DMS153 treated with DMSO at 0.1 percent for 48 hours (cell line): Measurements from ENCODE around the gene FAM240A.
"Not testable (repeated sequence)": the region's sequence is repeated elsewhere in the genome, so short reads cannot be mapped to it uniquely, and the experiment has no call there.

Source experiments
- DNase-seq: peaks from one replicate; lab custom pipeline; 2025; ENCODE audit not compliant: unreplicated experiment; lab: John Stamatoyannopoulos, UW

The FAM240A gene

DNA sequence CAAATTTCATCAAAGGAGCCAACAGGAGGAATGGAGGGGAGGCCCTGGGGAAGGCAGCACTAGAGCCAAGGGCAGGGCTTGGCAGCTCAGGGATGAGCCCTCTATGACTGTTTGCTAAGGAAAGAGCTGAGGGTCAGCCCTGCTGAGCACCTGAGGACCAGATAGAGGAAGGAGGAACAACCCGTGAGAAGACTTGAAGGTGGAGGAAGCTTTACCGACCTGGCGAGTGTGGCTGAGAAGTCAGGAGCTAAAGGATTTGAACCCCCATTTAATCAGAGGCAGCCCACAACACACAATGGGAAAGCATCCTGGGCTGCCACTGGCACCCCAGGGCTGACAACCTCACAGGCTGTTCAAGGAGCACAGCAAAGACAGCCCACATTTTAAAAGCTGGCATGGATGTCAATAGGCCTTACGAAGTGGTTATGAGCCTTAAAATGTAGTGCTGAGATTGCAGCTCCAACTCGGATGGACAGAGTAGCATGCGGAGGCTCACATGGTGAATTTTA lies 25.5 kb upstream of the FAM240A start:
- no peak for DNase-seq

DNA sequence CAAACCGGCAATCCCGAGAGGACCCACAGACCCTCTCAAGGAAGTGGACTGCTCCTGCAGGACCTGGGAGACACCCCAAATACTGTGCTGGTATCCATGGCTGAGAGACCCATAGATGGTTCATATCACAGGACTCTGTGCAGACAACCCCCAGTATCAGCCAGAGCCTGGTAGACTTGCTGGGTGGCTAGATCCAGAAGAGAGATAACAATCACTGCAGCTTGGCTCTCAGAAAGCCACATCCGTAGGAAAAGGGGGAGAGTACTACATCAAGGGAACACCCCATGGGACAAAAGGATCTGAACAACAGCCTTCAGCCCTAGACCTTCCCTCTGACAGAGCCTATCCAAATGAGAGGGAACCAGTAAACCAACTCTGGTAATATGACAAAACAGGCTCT lies 25.1 kb upstream of the FAM240A start:
- not testable (repeated sequence) for DNase-seq

DNA sequence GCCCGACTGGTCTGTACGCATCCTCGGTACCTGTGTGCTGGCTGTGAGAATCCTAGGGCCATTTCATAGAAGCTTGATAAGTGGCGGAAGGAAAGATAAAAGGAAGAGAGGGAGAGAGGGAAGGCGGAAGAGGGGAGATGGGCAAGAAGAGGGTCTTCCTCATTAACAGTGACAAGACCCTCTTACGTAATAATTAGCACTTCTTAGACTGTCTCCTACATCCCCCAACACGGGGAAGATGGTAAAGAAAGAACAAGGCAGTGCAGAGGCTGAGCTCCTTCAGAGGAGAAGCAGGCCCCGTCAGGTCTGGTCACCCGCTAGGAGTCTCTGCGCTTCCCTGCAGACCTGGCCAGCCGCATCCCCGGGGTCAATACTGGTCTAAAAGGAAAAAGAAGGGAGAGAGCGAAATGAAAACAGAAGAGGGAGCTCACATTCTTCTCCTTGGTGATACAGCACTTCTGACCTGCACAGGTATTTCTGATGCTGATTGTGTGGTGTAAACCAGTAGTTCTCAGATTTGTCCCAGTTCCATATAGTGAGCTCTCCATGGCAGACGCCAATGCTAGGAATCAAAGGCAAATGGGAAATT lies 19.0 kb upstream of the FAM240A start:
- no peak for DNase-seq

DNA sequence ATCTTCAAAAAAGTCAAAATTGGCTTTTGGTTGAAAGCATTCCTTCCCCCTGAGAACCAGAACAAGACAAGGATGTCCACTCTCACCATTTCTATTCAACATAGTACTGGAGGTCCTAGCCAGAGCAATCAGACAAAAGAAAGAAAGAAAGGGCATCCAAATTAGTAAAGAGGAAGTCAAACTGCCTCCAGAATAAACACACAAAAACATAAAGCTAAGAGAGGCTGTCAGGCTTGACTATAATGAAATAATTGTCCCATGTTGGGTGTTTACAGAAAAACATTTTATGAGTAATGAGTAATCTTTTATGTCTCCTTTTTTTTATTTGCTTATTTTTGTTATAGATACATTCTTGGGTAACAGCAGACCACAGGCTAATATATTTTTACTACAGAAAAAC lies 18.3 kb upstream of the FAM240A start:
- no peak for DNase-seq

DNA sequence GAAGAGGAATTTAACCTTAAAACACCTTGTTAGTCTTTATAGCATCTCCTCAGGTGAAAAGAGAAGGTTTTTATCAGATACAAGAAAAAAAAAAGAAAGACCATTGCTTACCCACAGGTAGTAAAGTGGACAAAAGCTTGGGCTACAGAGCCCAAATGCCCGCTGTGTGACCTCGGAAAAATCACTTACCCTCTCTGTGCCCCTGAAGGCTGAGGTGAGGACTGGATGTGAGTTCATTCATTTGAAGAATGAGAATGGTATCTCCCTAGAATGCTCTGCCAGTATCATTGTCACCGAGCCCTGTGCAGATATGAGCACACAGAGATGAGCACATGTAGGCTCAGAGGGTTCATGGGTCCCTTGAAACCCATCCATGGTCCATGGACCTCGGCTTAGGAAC lies 17.6 kb upstream of the FAM240A start:
- no peak for DNase-seq

DNA sequence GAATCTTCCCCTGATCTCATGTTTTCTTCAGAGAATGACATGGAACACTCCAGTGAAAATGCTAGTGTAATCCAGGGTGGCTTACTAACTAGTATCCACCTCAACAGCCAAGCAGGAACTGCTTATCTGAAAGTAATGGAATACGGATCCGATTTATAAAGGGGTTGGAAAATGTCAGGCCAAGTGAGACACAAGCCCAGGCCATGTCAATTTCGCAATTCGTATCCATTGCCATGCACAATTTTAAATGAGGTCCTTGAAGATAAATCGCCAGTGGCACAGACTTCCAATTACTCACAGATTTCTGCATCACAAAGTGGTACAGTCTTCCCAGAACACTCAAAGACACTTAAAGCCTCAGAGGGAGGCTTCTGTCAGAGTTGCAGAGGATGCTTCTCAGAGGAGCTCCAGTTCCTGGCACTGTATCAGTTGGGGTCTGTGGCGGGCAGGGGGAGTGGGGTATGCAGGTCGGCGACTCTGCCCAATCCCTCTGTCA lies 16.5 kb upstream of the FAM240A start:
- no peak for DNase-seq

DNA sequence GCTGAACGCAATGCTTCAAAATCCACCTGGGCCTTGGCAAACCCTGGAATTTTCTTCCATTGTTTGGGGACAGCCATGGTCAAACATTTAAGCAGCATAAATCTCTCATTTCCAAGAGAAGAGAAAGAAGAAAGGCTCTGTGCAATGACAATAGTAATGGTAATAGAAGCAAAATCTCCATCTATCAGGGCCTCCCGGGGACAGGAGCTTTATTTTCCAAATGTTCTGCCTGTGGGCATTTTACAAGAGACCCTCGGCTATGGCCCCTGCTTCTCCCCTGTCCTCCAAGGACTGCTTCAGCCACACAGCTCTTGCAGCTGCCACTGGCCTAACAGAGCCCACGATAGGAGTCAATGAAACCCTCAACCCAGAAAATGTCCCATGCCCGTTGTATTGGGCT lies 12.7 kb upstream of the FAM240A start:
- no peak for DNase-seq

DNA sequence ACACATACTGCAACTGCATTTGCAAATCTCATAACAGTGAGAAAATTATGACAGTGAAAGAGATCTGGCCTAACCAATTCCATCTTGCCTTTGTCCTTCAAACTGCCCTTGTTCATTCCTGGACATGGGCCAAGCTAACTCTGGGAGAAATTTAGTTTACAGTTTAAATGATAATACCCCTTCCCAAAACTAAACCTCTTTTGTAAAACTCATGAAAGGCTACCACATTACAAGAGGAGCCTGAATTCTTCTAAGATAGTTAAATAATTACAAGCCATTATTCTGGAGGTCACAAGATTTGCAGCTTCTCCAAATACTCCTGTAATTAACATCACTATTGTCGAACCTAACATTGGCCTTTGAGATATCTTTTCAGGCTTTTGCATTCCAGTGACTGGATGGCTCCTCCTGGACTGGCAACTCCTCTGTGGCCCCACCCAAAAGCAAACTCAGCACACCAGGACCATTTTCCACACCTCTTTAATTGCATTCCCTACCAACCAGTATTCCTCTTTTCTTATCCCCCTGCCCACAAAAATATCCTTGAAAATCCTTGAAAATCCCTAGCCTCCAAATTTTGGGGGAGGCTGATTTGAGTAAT lies 8.8 kb upstream of the FAM240A start:
- no peak for DNase-seq

DNA sequence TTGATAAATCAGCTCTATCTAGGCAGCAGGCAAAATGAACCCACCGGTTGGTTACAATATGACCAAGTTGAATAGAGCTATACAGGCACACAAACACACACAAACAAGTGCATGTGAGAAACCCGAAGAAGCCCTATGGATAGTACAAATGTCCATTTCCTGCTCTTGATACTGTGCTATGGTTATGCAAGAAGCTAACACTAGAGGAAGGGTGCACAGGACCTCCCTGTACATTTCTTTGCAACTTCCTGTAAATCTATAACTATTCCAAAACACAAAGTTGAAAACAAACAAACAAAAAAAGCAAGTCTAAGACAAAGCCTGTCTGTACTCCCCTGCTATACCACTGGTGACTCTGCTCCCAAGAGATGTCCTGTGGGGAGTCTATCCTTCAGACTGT lies 8.2 kb upstream of the FAM240A start:
- no peak for DNase-seq

DNA sequence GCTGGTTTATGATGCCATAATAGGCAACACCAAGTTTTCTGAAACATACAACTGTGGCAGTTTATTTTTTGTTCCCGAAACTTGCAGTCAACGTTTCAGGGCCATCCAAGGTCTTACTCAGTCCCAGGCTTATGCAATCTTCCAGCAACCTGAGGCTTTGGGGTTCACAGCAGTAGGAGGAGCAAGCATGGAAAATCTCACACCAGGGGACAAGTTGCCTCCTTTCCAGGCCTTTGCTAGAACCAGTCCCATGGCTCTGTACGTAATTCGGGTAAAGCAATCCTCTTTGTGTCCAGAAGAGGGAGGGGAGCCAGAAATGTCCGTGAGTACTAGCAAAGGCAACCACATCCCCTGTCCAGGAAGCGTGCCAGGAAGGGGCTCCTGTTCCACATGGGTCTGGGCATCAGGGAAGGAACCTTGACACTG lies 4.7 kb upstream of the FAM240A start:
- no peak for DNase-seq

DNA sequence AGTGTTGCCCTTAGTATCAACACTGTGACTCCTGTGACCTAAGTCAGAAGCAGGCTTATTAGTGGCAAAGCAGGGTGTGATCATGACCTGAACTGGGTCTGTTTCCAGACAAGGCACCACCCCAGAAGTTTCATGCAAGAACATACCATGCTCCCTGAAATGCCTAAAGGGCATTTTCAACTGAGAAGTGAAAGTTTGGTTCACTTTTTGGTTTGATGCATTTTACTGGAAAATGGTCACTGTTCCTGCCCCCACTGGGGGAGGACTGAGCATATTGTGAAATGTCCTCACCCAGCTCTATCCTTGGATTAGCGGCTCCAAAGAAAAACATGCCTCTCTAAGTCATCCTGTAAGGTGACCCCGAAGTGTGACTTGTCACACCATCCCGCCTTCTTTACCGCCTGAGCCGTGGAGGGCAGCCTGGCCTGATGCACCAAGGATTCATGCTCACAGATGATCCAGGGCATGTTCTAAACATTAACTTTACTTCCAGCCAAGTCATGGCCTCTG lies 3.1 kb upstream of the FAM240A start:
- DNase-seq = no peak

DNA sequence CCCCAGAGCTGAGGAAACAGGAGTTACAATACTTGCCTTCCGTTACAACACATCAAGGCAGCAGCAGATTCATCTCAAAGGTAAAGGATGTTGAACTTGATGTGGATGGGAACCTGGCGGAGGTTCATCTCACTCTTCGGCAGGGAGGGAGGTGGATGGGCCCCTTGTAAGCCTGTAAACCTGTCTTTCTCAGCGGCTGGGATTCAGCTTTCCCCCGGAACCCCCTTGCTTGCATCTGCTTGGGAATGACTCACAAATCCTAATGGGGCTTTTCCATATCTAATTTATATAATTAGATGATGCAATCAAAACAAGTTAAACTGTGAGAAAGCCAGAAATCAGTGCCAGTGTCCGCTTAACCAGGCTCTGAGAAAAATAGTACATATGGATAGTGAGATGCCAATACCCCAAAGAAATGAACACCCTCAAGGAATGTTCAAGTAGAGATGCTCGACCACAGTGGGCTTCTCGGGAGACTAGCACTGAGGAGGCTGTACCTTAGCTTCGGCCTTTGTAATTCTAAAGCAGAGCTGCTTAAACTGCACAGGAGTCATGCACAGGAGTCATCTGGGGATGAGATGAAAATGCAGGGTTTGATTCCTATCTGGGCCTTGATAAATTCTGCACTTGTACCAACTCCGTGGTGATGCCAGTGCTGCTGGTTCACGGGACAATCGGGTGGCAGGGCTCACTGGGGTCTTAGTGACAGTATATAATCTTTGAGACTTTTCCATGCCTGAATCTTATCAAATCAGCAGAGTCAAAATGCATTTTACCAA lies 2.2 kb upstream of the FAM240A start:
- DNase-seq = no peak

DNA sequence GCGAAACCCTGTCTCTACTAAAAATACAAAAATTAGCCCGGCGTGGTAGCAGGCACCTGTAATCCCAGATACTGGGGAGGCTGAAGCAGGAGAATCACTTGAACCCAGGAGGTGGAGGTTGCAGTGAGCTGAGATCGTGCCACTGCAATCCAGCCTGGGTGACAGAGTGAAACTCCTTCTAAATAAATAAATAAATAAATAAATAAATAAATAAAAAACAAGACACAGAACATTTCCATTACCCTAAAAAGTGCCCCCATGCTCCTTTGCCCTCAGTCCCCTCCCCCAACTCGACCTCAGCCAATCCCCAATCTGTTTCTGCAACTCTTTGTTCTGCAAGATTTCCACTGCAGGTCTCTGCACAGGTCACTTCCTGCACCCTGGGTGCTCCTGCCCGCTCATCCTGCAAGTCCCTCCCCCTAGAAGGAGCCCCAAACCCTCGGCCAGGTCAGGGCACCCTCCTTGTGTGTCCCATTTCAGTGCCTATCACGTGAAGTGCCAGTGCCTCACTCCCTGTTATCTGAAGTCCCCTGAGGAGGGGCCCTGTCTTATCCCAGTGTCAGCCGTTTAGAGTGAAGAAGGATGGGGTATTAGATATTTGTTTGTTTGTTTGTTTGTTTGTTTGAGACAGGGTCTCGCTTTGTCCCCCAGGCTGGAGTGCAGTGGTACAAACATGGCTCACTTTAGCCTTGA lies 1.1 kb downstream of the FAM240A start:
- DNase-seq = no peak

DNA sequence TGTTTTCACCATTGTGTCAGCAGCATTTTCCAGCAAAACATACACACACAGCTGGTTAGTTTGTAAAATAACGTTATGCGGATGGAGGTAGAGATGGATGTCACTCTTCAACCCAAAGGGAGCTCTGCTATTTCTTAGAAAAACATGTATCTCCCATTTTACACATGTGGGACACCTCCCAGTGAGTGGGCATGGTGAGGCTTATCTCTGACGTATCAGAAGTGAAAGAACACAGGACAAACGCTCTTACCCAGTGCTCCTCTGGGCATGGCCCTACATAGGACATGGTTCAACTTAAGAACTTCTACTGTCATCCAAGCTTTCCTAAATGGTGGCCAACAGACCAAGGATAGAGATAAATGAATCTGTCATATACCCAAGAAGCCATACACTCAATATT lies 2.1 kb downstream of the FAM240A start:
- DNase-seq = no peak

DNA sequence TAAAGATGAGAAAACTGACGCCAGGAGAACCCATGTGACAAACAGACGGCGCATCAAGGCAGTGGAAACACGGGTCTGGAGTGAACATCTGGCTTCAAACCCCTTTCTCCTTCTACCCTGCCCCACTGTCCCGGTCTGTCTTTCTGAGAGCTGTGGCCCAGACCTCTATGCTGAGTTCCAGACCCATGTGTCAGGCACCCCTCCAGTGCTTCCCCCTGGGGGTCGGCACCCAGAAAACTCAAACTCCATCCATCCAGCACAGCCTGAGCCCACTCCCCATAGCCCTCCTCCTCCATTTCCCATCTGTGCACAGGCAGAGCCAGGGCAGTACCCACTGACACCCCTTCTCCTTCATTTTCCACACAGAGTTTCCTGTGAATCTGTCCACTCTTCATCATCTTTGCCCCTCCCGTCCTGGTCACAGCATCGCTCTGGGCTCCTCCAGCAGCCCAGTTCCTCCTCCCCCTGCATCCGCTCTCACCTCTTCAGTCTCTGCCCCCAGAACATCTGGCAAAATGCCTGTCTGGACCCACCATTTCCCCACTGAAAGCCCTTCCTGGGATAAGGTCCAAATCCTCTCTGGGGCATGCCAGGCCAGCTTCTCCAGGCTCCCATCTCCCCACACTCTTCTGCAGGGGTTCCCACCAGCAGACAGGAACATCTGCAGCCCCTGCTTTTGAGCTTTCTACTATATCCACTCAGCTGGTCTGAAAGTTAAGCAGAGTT lies 2.9 kb downstream of the FAM240A start:
- no peak for DNase-seq

DNA sequence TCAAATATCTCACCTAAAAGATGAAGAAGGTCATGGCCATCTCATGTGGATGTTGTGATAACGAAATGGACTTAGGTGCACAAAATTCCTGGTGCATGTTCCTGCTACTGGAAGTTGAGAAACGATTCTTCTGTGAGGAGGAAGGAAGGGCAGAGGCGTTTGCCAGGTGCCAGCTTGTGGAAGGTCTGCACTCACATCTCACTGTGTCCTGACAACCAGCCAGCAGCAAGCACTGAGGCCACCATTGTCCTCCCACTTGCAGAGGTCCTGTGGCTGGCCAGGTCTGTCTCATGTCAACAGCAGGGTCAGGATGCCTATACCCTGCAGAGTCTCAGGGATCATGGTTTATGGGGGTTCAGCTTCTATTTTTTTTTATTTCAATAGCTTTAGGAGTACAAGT lies 3.7 kb downstream of the FAM240A start:
- no peak for DNase-seq

DNA sequence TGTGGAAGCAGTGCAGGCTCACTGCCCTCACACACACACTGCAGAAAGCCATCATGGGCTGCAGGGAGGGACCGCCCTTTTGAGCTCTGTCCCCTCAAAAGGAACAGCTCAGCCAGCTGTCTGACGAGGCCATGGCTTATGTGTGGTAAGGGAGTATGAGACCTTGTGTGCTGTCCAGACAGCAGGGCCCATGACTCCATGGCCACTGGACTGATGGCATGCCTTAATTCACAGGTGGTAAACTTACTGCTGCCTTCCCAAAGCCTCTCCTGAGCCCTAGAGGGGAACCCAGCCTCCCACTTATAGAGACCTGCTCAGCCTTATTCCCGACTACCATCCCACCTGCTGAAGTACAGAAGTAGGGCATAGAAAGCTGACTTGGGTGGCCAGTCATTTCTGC lies 5.6 kb downstream of the FAM240A start:
- no peak for DNase-seq

DNA sequence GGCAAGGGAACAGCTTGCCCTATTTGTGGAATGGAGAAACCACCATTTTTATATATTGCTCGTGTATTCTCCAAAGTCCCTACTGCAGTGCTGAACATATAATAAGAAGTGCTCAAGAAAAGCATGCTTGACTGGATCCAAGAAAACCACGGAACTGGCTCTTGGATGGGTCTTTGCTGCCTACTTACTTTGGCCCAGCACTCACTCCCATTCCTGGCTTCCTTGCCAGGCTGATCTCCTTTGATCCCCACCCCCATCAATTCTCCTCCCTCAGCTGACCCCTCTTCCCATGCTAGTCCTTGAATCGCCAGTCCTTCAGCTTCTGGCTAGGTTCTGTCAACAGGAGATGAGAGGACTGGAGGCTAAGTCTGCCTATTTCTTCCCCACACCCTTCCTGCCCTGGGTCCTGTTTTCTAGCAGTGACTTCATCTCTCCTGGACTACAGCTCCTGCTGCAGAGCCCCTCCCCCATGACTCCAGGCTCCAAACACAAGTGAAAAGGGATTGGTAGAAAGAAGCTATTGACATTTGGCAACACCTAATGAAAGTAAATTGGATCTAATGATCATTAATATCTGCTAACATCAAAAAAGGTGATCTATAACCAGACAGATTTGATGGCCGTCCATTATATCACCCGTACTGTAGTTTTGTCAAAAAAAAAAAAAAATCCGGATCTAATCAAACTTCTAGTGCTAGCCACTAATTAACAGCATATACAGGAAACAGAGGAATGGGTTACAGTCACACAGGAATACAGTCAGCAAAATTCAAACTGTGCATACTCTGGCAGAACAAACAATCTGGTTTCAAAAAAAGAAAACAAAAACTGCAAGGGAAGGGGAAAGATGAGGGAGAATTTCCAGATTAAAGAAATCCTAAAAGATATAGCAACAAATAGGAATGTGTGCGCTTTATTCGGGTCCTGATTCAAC lies 7.8 kb downstream of the FAM240A start:
- no peak for DNase-seq

DNA sequence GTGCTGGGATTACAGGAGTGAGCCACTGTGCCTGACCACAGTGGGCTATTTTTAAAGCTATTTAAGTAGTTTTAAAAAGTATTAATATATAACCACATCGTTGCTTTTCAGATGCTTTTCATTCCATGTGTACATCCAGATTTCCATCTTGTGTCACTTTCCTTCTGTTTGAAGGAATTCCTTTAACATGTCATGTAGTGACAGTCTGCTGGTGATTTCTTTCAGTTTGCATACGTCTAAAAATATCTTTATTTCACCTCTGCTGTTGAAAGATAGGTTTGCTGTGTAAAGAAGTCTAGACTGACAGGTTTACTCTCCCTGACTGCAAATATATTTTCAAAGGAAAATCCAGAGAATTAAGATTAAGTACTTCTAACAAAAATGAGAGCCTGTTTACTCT lies 12.2 kb downstream of the FAM240A start:
- no peak for DNase-seq
